HG03175 (cell line): ENCODE data around the gene APPBP2.
A peak's percentile ranks its signal among the peaks of the same experiment; 100 is the strongest.

ENCODE experiments used
- ATAC-seq: cut with Tn5 transposase; IDR thresholded peaks from one replicate; pipeline ENCODE4 v1.9.1; 2021; ENCODE audit warnings: mild to moderate bottlenecking, moderate library complexity; ENCODE audit not compliant: unreplicated experiment

Gene APPBP2

DNA sequence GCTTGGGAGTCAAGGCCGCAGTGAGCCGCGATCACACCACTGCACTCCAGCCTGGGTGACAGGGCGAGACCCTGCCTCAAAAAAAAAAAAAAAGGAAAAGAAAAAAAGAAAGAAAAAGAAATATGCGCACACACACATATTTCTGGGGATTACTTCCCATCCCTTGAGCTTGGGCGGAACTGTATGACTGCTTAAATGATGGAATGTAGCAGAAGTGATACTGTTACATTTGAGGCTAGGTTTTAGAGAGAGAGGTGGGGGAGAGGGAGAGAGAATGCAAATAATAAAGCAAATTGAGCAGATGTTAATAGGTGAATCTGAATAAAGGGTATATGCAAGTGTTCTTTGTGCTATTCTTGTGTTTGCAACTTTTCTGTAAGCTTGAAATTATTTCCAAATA, 122.1 kb downstream of the APPBP2 start:
- ATAC-seq: no peak

- no peak for ATAC-seq
Observed at GRCh38 chr17:60403523-60403810, 122.6 kb downstream of the APPBP2 start.

GRCh38 chr17:60401819-60402218, 124.2 kb downstream of the APPBP2 start:
- ATAC-seq: no peak

GRCh38 chr17:60398227-60398959, 127.6 kb downstream of the APPBP2 start:
- peak; percentile 87 for ATAC-seq

GRCh38 chr17:60396412-60396811, 129.6 kb downstream of the APPBP2 start:
- no peak for ATAC-seq

DNA sequence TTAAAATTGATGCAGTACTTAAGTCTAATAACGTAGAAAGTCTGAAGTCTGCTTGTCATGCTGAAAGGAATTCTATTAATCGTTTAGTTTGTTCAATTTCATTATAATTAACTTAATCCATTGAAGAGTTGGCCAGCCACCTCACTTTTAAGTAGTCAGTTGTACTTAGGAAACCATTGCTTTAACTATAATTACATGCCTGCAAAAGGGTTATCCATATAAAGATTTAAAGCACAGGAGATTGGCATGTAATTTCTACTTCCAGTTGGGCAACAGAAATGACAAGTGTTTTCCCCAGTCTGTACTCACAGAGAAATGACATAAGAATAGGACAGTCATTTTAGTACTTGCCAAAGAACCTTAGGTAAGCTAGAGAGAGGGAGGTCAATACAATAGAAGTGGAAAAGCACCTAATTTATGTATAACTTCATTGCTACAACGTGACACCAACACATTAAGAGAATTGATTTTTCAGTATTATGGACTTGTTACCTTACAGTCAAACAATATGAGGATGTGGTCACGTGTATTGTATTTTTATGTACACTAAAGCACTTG, 130.5 kb downstream of the APPBP2 start:
- no peak for ATAC-seq

DNA sequence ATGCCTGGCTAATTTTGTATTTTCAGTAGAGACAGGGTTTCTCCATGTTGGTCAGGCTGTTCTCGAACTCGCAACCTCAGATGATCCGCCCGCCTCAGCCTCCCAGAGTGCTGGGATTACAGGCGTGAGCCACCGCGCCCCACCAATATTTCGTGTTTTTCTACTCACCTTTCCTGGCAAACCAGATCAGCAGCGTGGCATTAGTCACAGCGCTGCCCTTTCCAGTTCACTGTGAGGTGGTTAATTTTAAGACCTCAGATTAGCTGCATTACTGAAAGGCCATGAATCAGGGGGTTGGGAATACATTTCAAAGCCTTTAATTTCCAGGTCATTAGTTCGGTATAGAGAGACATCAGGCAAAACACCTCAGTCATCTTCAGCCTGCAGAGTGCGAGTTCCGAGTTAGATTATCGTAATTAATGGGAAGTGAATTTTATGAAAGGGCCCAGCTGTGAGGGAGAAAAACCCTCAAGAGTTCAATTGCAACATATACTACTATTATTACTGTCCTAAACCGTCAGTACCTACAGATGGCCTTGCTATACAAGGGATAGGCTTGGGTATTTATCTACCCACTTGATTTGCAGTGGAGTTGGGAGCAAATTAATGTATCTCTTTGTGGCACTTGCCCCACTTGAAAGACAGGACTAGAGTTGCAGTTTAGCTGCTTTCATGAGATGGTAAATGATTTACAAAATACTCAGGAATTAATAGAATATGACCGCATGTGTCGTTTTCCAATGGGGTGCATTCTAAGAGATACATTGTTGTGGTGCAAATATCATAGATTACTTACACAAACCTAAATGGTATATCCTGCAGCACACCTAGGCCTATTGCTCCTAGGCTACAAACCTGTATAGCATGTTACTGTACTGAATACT, 132.0 kb downstream of the APPBP2 start:
- no peak for ATAC-seq
